Measurements from ENCODE around the gene KCNIP3. TPM values are rescaled to one million over a fixed set of nuclear protein-coding genes. Genes with fewer than 3 reads are reported as not detected.
"Not testable (repeated sequence)": the region's sequence is repeated elsewhere in the genome, so short reads cannot be mapped to it uniquely, and the experiment has no call there.

The KCNIP3 gene
- total RNA-seq, 1 donor from 2014 or later, result 0.39 TPM

DNA sequence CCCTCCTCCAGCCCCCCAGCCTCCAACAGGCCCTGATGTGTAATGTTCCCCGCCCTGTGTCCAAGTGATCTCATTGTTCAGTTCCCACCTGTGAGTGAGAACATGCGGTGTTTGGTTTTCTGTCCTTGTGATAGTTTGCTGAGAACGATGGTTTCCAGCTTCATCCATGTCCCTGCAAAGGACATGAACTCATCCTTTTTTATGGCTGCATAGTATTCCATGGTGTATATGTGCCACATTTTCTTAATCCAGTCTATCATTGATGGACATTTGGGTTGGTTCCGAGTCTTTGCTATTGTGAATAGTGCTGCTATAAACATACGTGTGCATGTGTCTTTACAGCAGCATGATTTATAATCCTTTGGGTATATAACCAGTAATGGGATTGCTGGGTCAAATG lies 58.3 kb downstream of the KCNIP3 start:
- H3K4me1 Mint-ChIP-seq (ENCODE audit: low read depth); intact Hi-C loops (cut with micrococcal nuclease); H3K27ac Mint-ChIP-seq; H3K27me3 Mint-ChIP-seq (ENCODE audit: low read depth); H3K9me3 Mint-ChIP-seq; DNase-seq (ENCODE audit: low spot score); H3K36me3 Mint-ChIP-seq (ENCODE audit: low read depth); H3K4me3 Mint-ChIP-seq (ENCODE audit: low read depth): not testable (repeated sequence)

DNA sequence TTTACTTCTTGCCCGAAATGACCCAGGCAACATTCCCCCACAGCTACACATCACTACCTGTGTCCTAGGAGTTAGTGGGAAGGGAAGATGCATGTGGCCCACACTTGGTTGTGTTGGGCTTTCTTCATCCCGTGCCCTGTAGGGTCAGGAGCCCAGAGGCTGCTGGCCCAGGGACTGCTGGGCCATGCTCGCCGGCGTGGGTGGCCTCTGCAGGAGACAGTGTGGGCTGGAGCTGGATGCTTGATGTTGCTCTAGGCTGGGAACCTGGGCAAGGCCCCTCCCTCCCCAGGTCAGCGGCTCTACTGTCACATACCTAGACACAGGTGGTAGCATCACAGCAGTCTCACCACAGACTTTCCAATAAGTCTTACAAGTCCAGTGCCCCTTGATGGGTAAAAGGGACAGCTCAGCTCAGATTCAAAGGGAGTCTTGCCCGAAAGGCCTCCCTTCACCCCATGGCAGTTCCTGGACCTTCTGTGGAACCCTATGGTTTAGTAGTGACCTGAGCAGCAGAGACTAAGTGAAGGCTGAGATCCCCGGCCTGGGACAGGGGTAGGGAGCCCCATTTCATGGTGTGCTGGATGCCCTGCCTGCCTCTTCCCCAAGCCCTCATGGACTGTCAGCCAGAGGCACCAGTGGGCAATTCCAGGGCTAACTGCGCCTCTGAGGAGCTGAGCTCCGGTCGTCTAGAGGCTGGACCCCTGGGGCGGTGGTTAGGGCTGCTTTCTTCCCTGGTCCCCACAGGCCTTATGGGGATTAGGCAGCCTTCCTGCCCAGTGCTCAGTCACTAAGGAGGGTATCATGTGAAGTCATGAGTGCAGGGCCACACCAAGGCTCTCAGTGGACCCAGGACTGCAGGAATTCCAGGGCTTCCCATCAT lies 59.9 kb downstream of the KCNIP3 start:
- Mint-ChIP-seq H3K27me3 (ENCODE audit: low read depth) (peaks cover 3% of the 10 kb centered on the region), H3K36me3 (ENCODE audit: low read depth) (no peaks in the 10 kb centered on the region), H3K9me3 (no peaks in the 10 kb centered on the region), H3K27ac (no peak overlapping the region), H3K4me1 (ENCODE audit: low read depth) (no peaks in the 10 kb centered on the region), H3K4me3 (ENCODE audit: low read depth) (no peak overlapping the region)
- DNase-seq (ENCODE audit: low spot score), result no peak
- intact Hi-C loops (cut with micrococcal nuclease), result no loop called here

- intact Hi-C loops (cut with micrococcal nuclease), result no loop called here
- Mint-ChIP-seq H3K9me3 (no peaks in the 10 kb centered on the region), H3K4me3 (ENCODE audit: low read depth) (no peak overlapping the region), H3K27ac (no peak overlapping the region), H3K4me1 (ENCODE audit: low read depth) (no peaks in the 10 kb centered on the region), H3K36me3 (ENCODE audit: low read depth) (no peaks in the 10 kb centered on the region), H3K27me3 (ENCODE audit: low read depth) (peaks cover 3% of the 10 kb centered on the region)
- DNase-seq (ENCODE audit: low spot score), result no peak
These were observed 60.7 kb downstream of the KCNIP3 start for GRCh38 chr2:95357717-95358280.

GRCh38 chr2:95359031-95359430 lies 61.9 kb downstream of the KCNIP3 start:
- no peaks in the 10 kb centered on the region for H3K36me3 Mint-ChIP-seq (ENCODE audit: low read depth)
- no peak overlapping the region for H3K4me3 Mint-ChIP-seq (ENCODE audit: low read depth)
- H3K27ac Mint-ChIP-seq, result no peak overlapping the region
- H3K9me3 Mint-ChIP-seq, result no peaks in the 10 kb centered on the region
- DNase-seq (ENCODE audit: low spot score), result no peak
- intact Hi-C loops (cut with micrococcal nuclease), result no loop called here
- peaks cover 5% of the 10 kb centered on the region for H3K27me3 Mint-ChIP-seq (ENCODE audit: low read depth)
- no peaks in the 10 kb centered on the region for H3K4me1 Mint-ChIP-seq (ENCODE audit: low read depth)

DNA sequence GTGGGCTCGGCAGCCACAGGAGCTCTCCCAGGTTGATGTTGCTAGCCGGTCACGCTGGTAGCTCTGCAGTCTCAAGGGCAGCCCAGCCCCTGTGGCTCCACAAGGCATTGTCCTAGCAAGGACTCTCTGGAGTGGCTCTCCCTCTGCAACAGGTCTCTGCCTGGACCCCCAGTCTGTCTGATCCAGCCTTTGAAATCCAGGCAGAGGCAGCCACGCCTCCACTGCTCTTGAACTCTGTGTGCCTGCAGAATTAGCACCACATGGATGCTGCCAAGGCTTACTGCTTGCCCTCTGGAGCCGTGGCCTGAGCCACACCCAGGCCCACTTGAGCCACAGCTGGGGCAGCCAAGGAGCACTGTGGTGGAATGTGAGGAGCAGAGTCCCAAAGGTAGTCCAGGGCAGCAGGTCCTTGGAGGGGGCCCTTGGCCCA lies 62.4 kb downstream of the KCNIP3 start:
- no peaks in the 10 kb centered on the region for H3K4me1 Mint-ChIP-seq (ENCODE audit: low read depth)
- intact Hi-C loops (cut with micrococcal nuclease), result no loop called here
- H3K4me3 Mint-ChIP-seq (ENCODE audit: low read depth), result no peak overlapping the region
- H3K9me3 Mint-ChIP-seq, result no peaks in the 10 kb centered on the region
- no peak for DNase-seq (ENCODE audit: low spot score)
- H3K36me3 Mint-ChIP-seq (ENCODE audit: low read depth), result no peaks in the 10 kb centered on the region
- H3K27ac Mint-ChIP-seq, result no peak overlapping the region
- peaks cover 7% of the 10 kb centered on the region for H3K27me3 Mint-ChIP-seq (ENCODE audit: low read depth)

- Mint-ChIP-seq H3K27ac (no peak overlapping the region), H3K4me3 (ENCODE audit: low read depth) (no peak overlapping the region), H3K9me3 (no peaks in the 10 kb centered on the region), H3K27me3 (ENCODE audit: low read depth) (peaks cover 7% of the 10 kb centered on the region), H3K4me1 (ENCODE audit: low read depth) (no peaks in the 10 kb centered on the region), H3K36me3 (ENCODE audit: low read depth) (no peaks in the 10 kb centered on the region)
- DNase-seq (ENCODE audit: low spot score), result no peak
- intact Hi-C loops (cut with micrococcal nuclease), result no loop called here
These were observed 64.3 kb downstream of the KCNIP3 start for GRCh38 chr2:95361216-95361980.

- H3K36me3 Mint-ChIP-seq (ENCODE audit: low read depth), result no peaks in the 10 kb centered on the region
- H3K4me1 Mint-ChIP-seq (ENCODE audit: low read depth), result no peaks in the 10 kb centered on the region
- intact Hi-C loops (cut with micrococcal nuclease), result no loop called here
- peaks cover 7% of the 10 kb centered on the region for H3K27me3 Mint-ChIP-seq (ENCODE audit: low read depth)
- DNase-seq (ENCODE audit: low spot score), result no peak
- H3K4me3 Mint-ChIP-seq (ENCODE audit: low read depth), result no peak overlapping the region
- no peaks in the 10 kb centered on the region for H3K9me3 Mint-ChIP-seq
- no peak overlapping the region for H3K27ac Mint-ChIP-seq
These were observed 65.3 kb downstream of the KCNIP3 start for GRCh38 chr2:95362486-95362885.

DNA sequence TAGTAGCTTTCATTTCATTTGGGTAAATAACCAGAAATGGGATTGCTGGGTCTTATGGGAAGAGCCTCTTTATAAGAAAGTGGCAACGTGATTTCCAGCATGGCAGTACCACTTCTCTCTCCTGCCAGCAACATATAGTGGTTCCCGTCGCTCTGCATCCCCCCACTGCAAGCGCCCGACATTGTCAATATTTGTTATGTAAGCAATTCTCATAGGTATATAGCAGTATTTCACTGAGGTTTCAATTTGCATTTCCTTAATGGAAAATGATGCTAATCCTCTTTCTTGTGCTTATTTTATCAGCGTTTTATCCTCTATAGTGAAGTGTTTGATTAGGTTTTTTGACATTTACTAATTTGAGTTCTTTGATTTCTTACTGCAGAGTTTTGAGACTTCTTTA lies 69.4 kb downstream of the KCNIP3 start:
- intact Hi-C loops (cut with micrococcal nuclease), result no loop called here
- Mint-ChIP-seq H3K4me1 (ENCODE audit: low read depth) (no peaks in the 10 kb centered on the region), H3K4me3 (ENCODE audit: low read depth) (no peak overlapping the region), H3K27me3 (ENCODE audit: low read depth) (peaks cover 13% of the 10 kb centered on the region), H3K9me3 (no peaks in the 10 kb centered on the region), H3K36me3 (ENCODE audit: low read depth) (no peaks in the 10 kb centered on the region), H3K27ac (no peak overlapping the region)
- no peak for DNase-seq (ENCODE audit: low spot score)

GRCh38 chr2:95372216-95372829 lies 75.2 kb downstream of the KCNIP3 start:
- no peak for DNase-seq (ENCODE audit: low spot score)
- Mint-ChIP-seq H3K4me3 (ENCODE audit: low read depth) (no peak overlapping the region), H3K27ac (no peak overlapping the region), H3K36me3 (ENCODE audit: low read depth) (no peaks in the 10 kb centered on the region), H3K9me3 (no peaks in the 10 kb centered on the region), H3K4me1 (ENCODE audit: low read depth) (no peaks in the 10 kb centered on the region), H3K27me3 (ENCODE audit: low read depth) (peaks cover 11% of the 10 kb centered on the region)
- intact Hi-C loops (cut with micrococcal nuclease), result no loop called here

GRCh38 chr2:95372845-95373244 lies 75.7 kb downstream of the KCNIP3 start:
- intact Hi-C loops (cut with micrococcal nuclease), result no loop called here
- DNase-seq (ENCODE audit: low spot score), result no peak
- no peak overlapping the region for H3K27ac Mint-ChIP-seq
- peaks cover 11% of the 10 kb centered on the region for H3K27me3 Mint-ChIP-seq (ENCODE audit: low read depth)
- H3K9me3 Mint-ChIP-seq, result no peaks in the 10 kb centered on the region
- no peak overlapping the region for H3K4me3 Mint-ChIP-seq (ENCODE audit: low read depth)
- no peaks in the 10 kb centered on the region for H3K36me3 Mint-ChIP-seq (ENCODE audit: low read depth)
- no peaks in the 10 kb centered on the region for H3K4me1 Mint-ChIP-seq (ENCODE audit: low read depth)

- peaks cover 5% of the 10 kb centered on the region for H3K27me3 Mint-ChIP-seq (ENCODE audit: low read depth)
- H3K9me3 Mint-ChIP-seq, result no peaks in the 10 kb centered on the region
- H3K4me3 Mint-ChIP-seq (ENCODE audit: low read depth), result no peak overlapping the region
- DNase-seq (ENCODE audit: low spot score), result no peak
- intact Hi-C loops (cut with micrococcal nuclease), result no loop called here
- H3K27ac Mint-ChIP-seq, result no peak overlapping the region
- no peaks in the 10 kb centered on the region for H3K4me1 Mint-ChIP-seq (ENCODE audit: low read depth)
- no peaks in the 10 kb centered on the region for H3K36me3 Mint-ChIP-seq (ENCODE audit: low read depth)
These were observed 76.9 kb downstream of the KCNIP3 start for GRCh38 chr2:95374029-95374428.

GRCh38 chr2:95374451-95374920 lies 77.3 kb downstream of the KCNIP3 start:
- H3K27me3 Mint-ChIP-seq (ENCODE audit: low read depth), result peaks cover 4% of the 10 kb centered on the region
- no peaks in the 10 kb centered on the region for H3K9me3 Mint-ChIP-seq
- no peak overlapping the region for H3K27ac Mint-ChIP-seq
- no peak overlapping the region for H3K4me3 Mint-ChIP-seq (ENCODE audit: low read depth)
- DNase-seq (ENCODE audit: low spot score), result no peak
- intact Hi-C loops (cut with micrococcal nuclease), result no loop called here
- no peaks in the 10 kb centered on the region for H3K4me1 Mint-ChIP-seq (ENCODE audit: low read depth)
- no peaks in the 10 kb centered on the region for H3K36me3 Mint-ChIP-seq (ENCODE audit: low read depth)

Data from activated T-helper 2 cell treated with anti-CD3 and anti-CD28 coated beads, Interferon-gamma antibody, Interleukin-2, Interleukin-4, amounts not matched to agents 10 μg/mL and 5 μg/mL and 100 μg/mL, durations not matched to agents 14 hours and 24 hours and 36 hours (primary cell).